CD4-positive, alpha-beta T cell (primary cell): ENCODE measurements around the gene XK. TPM values are rescaled to one million over a fixed set of nuclear protein-coding genes. Genes with fewer than 3 reads are reported as not detected.

Experiments used
- ATAC-seq: fragments of 200-7000 bp; cut with Tn5 transposase; one replicate; pipeline ENCODE4 v1.10.0; 2022; ENCODE audit warnings: mild to moderate bottlenecking; ENCODE audit not compliant: poor library complexity
- CTCF ChIA-PET: fragments of 350-600 bp; sonication (Branson Sonifier 250); formaldehyde crosslinking; loops from one replicate; lab custom pipeline; 2021; ENCODE audit warnings: antibody characterized with exemption, inconsistent platforms; lab: Charles Lee
- POLR2A ChIA-PET: fragments of 350-600 bp; sonication (Branson Sonifier 250); formaldehyde crosslinking; loops from one replicate; lab custom pipeline; 2021; ENCODE audit warnings: antibody characterized with exemption, inconsistent platforms; lab: Charles Lee
- DNase-seq, 14 experiments: peaks; one replicate each; pipeline ENCODE4 v3.0.0-alpha.2; 2013 to 2020; ENCODE audit warnings: mixed read lengths in 2 of 14
- H3K27ac ChIP-seq, 2 donors: one replicate each; pipeline versions ENCODE4 v1.5.1 to v1.7.0; 2013; ENCODE audit warnings: low read length in 2 of 2, low read depth in 1 of 2, mild to moderate bottlenecking in 1 of 2
- H3K27me3 ChIP-seq, 2 experiments: 1 replicate in 1 of 2; 2 replicates in 1 of 2; pipeline versions ENCODE4 v1.6.1 to v1.7.0; 2013; ENCODE audit warnings: low read length in 2 of 2, control low read depth in 1 of 2, mild to moderate bottlenecking in 1 of 2, moderate library complexity in 1 of 2; ENCODE audit not compliant: insufficient read depth in 2 of 2, control insufficient read depth in 1 of 2
- H3K36me3 ChIP-seq: one replicate; pipeline ENCODE4 v1.6.1; 2013; ENCODE audit warnings: low read length, control low read depth; ENCODE audit not compliant: insufficient read depth
- H3K4me1 ChIP-seq: one replicate; pipeline ENCODE4 v1.6.1; 2013; ENCODE audit warnings: low read length, control low read depth; ENCODE audit not compliant: insufficient read depth
- H3K4me3 ChIP-seq: one replicate; pipeline ENCODE4 v1.5.1; 2013; ENCODE audit warnings: mild to moderate bottlenecking, low read length, moderate library complexity
- H3K9me3 ChIP-seq, 2 experiments: 1 replicate in 1 of 2; 2 replicates in 1 of 2; pipeline versions ENCODE4 v1.6.1 to v1.7.0; 2013; ENCODE audit warnings: low read length in 2 of 2, mild to moderate bottlenecking in 2 of 2, control low read depth in 1 of 2, moderate library complexity in 1 of 2; ENCODE audit not compliant: control insufficient read depth in 1 of 2, insufficient read depth in 1 of 2
- H3K27ac Mint-ChIP-seq: one replicate; pipeline ENCODE4 v1.8.0; 2020; ENCODE audit warnings: mixed read lengths
- H3K27me3 Mint-ChIP-seq: one replicate; pipeline ENCODE4 v1.8.0; 2021; ENCODE audit warnings: mixed read lengths
- H3K36me3 Mint-ChIP-seq: one replicate; pipeline ENCODE4 v1.8.0; 2021; ENCODE audit warnings: low read depth, mixed read lengths
- H3K4me1 Mint-ChIP-seq: one replicate; pipeline ENCODE4 v1.8.0; 2021; ENCODE audit warnings: low read depth, mixed read lengths
- H3K4me3 Mint-ChIP-seq: one replicate; pipeline ENCODE4 v1.8.0; 2020; ENCODE audit warnings: mild to moderate bottlenecking, mixed read lengths
- H3K9me3 Mint-ChIP-seq: one replicate; pipeline ENCODE4 v1.8.0; 2020; ENCODE audit warnings: mixed read lengths
- intact Hi-C, 2 experiments: fragments of 100-400 bp; cut with DNase I in 1 of 2; cut with micrococcal nuclease in 1 of 2; formaldehyde crosslinking; loops; one replicate each; pipeline versions ENCODE4 v1.15.1 to v1.9.0; 2023 to 2025; cut with DNase I, micrococcal nuclease
- total RNA-seq, 174 experiments: library from RNA in 2 of 174; stranded (reverse) in 2 of 174; gene quantifications; one replicate each; pipeline ENCODE4 v1.2.3 and lab custom pipeline; 2021 to 2026
- TF ChIP-seq, protein P1 (sequence below): fragments of 200-600 bp; IDR thresholded peaks from one replicate; pipeline ENCODE4 v1.8.0; 2022; ENCODE audit warnings: antibody characterized with exemption, mild to moderate bottlenecking

XK gene
- total RNA-seq, 2 experiments from 2014 or later = 0.05 TPM; not detected in 1

- H3K9me3 ChIP-seq = no peaks in the 10 kb centered on the region
- peak overlapping the region in 1 of 2 donors; percentile 48 for H3K27ac ChIP-seq
- ATAC-seq = peak; percentile 24
- no peaks in the 10 kb centered on the region for H3K36me3 ChIP-seq
- no peaks in the 10 kb centered on the region for H3K27me3 ChIP-seq
- POLR2A ChIA-PET = interaction anchor here (1.4 to 1.5 kb wide), 2 partner anchors 8 to 23 kb away, joined by 3 to 4 read pairs; no protein-coding TSS in a partner anchor
- TF ChIP-seq, protein P1, sequence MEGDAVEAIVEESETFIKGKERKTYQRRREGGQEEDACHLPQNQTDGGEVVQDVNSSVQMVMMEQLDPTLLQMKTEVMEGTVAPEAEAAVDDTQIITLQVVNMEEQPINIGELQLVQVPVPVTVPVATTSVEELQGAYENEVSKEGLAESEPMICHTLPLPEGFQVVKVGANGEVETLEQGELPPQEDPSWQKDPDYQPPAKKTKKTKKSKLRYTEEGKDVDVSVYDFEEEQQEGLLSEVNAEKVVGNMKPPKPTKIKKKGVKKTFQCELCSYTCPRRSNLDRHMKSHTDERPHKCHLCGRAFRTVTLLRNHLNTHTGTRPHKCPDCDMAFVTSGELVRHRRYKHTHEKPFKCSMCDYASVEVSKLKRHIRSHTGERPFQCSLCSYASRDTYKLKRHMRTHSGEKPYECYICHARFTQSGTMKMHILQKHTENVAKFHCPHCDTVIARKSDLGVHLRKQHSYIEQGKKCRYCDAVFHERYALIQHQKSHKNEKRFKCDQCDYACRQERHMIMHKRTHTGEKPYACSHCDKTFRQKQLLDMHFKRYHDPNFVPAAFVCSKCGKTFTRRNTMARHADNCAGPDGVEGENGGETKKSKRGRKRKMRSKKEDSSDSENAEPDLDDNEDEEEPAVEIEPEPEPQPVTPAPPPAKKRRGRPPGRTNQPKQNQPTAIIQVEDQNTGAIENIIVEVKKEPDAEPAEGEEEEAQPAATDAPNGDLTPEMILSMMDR = no peak
- H3K4me3 ChIP-seq = no peak overlapping the region
- DNase-seq = peak in 1 of 14 experiments; percentile 43
- Mint-ChIP-seq H3K4me1 (peaks cover 25% of the 10 kb centered on the region), H3K36me3 (no peaks in the 10 kb centered on the region), H3K4me3 (peak overlapping the region; percentile 52), H3K27me3 (no peaks in the 10 kb centered on the region), H3K27ac (peak overlapping the region; percentile 83), H3K9me3 (no peaks in the 10 kb centered on the region)
- CTCF ChIA-PET = no interaction called here
- peaks cover 8% of the 10 kb centered on the region for H3K4me1 ChIP-seq
- intact Hi-C loops = no loop called here
Measured at GRCh38 chrX:37776283-37776986, 90.8 kb downstream of the XK start.

DNA sequence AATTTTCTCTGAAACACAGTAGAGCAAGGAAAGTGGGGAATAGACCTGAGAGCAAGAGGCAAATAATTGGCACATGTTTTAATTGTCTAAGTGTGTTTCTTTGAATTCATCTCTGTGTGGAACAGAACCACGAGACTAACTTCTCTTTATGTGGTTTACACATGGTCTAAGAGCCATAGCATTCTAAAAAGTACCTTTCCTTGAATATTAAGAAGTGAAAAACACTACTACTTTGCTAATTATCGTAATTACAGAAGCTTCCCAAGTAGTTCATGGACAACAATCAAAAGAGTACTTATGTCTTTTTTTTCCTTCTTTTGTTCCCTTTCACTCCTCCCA, 91.4 kb downstream of the XK start:
- H3K4me1 Mint-ChIP-seq = peaks cover 25% of the 10 kb centered on the region
- DNase-seq (peak in 1 of 14 experiments; percentile 24), ATAC-seq (no peak)
- TF ChIP-seq, protein P1 = no peak
- Histone ChIP-seq H3K36me3 (no peaks in the 10 kb centered on the region), H3K4me1 (peaks cover 8% of the 10 kb centered on the region), H3K27ac (peak overlapping the region in 1 of 2 donors; percentile 48), H3K9me3 (no peaks in the 10 kb centered on the region), H3K27me3 (no peaks in the 10 kb centered on the region), H3K4me3 (no peak overlapping the region)
- ChIA-PET CTCF (no interaction called here), POLR2A (interaction anchor here (1.4 to 1.5 kb wide), 2 partner anchors 8 to 23 kb away, joined by 3 to 4 read pairs; no protein-coding TSS in a partner anchor)
- no peaks in the 10 kb centered on the region for H3K27me3 Mint-ChIP-seq
- peak overlapping the region; percentile 83 for H3K27ac Mint-ChIP-seq
- no peaks in the 10 kb centered on the region for H3K9me3 Mint-ChIP-seq
- intact Hi-C loops = no loop called here
- peak overlapping the region; percentile 52 for H3K4me3 Mint-ChIP-seq
- no peaks in the 10 kb centered on the region for H3K36me3 Mint-ChIP-seq

- H3K27ac Mint-ChIP-seq = no peak within 1 kb of the TSS
- H3K4me3 ChIP-seq = peak within 1 kb of the TSS; percentile 12
- H3K9me3 ChIP-seq = no peaks in the 10 kb centered on the region
- H3K36me3 ChIP-seq = no peaks in the 10 kb centered on the region
- H3K4me3 Mint-ChIP-seq = no peak within 1 kb of the TSS
- peaks cover 8% of the 10 kb centered on the region for H3K4me1 ChIP-seq
- H3K36me3 Mint-ChIP-seq = no peaks in the 10 kb centered on the region
- no peaks in the 10 kb centered on the region for H3K27me3 Mint-ChIP-seq
- POLR2A ChIA-PET = no interaction called here
- H3K27me3 ChIP-seq = no peaks in the 10 kb centered on the region
- CTCF ChIA-PET = no interaction called here
- no peak for ATAC-seq
- intact Hi-C loops = no loop called here
- DNase-seq = no peak
- TF ChIP-seq, protein P1 = no peak
- no peak within 1 kb of the TSS for H3K27ac ChIP-seq
- peaks cover 26% of the 10 kb centered on the region for H3K4me1 Mint-ChIP-seq
- no peaks in the 10 kb centered on the region for H3K9me3 Mint-ChIP-seq
Measured at GRCh38 chrX:37779857-37780256, 94.3 kb downstream of the XK start, which contains the start of gene CYBB. Gene CYBB, plus strand, starts transcription at chrX:37780059. Its CDS starts 19 bp downstream, at chrX:37780078.
